GM21390 (cell line): ENCODE measurements around the gene DZIP1.
A peak's percentile ranks its signal among the peaks of the same experiment; 100 is the strongest.
"Not testable (repeated sequence)": the region's sequence is repeated elsewhere in the genome, so short reads cannot be mapped to it uniquely, and the experiment has no call there.

Source experiments
- ATAC-seq: cut with Tn5 transposase; IDR thresholded peaks from one replicate; pipeline ENCODE4 v1.9.1; 2021; ENCODE audit not compliant: unreplicated experiment

Gene DZIP1, protein sequence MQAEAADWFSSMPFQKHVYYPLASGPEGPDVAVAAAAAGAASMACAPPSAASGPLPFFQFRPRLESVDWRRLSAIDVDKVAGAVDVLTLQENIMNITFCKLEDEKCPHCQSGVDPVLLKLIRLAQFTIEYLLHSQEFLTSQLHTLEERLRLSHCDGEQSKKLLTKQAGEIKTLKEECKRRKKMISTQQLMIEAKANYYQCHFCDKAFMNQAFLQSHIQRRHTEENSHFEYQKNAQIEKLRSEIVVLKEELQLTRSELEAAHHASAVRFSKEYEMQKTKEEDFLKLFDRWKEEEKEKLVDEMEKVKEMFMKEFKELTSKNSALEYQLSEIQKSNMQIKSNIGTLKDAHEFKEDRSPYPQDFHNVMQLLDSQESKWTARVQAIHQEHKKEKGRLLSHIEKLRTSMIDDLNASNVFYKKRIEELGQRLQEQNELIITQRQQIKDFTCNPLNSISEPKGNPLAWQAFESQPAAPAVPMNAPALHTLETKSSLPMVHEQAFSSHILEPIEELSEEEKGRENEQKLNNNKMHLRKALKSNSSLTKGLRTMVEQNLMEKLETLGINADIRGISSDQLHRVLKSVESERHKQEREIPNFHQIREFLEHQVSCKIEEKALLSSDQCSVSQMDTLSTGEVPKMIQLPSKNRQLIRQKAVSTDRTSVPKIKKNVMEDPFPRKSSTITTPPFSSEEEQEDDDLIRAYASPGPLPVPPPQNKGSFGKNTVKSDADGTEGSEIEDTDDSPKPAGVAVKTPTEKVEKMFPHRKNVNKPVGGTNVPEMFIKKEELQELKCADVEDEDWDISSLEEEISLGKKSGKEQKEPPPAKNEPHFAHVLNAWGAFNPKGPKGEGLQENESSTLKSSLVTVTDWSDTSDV

DNA sequence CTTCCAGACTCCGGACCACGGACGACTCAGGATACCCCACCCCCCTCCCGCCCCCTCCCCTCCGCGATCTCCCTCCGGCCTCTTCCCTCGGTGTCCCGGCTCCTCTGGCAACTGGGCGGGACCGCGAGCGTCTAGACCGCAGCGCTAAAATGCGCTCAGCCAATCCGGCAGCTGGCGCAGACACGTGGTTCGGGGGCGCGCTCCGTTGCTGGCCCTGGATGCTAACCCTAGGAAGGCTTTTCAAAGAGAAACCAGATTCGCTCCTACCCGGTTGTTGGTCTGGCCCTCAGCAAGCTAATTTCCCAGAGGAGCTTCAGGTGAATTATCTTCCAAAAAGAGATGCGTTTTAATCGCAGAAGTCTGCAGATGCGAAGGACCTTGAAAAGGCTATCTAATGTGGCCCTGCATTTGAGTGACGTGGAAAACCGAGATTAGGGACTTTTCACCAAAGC is at the start of gene DZIP1:
Gene DZIP1, minus strand, starts transcription at position 106 of the 452 bp plus-strand sequence. CDS start 2,677 bp downstream, outside the sequence.
- ATAC-seq, result peak; percentile 73

DNA sequence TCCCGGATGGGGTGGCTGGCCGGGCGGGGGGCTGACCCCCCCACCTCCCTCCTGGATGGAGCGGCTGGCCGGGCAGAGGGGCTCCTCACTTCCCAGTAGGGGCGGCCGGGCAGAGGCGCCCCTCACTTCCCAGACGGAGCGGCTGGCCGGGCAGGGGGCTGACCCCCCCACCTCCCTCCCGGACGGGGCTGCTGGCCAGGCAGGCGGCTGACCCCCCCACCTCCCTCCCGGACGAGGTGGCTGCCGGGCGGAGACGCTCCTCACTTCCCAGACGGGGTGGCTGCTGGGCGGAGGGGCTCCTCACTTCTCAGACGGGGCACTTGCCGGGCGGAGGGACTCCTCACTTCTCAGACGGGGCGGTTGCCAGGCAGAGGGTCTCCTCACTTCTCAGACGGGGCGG is 46.5 kb upstream of the DZIP1 start:
- ATAC-seq, result not testable (repeated sequence)

GRCh38 chr13:95689582-95689926 is 45.0 kb upstream of the DZIP1 start:
- no peak for ATAC-seq

DNA sequence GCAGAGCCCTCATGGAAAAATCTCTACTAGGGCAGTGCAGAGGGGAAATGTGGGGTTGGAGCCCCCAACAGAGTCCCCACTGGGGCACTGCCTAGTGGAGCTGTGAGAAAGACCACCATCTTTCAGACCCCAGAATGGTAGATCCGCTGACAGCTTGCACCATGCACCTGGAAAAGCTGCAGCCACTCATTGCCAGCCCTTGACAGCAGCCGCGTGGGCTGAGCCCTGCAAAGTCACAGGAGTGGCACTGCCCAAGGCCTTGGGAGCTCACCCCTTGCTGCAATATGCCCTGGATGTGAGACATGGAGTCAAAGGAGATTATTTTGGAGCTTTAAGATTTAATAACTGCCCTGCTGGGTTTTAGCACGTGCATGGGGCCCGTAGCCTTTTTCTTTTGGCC is 40.5 kb upstream of the DZIP1 start:
- ATAC-seq, result not testable (repeated sequence)

DNA sequence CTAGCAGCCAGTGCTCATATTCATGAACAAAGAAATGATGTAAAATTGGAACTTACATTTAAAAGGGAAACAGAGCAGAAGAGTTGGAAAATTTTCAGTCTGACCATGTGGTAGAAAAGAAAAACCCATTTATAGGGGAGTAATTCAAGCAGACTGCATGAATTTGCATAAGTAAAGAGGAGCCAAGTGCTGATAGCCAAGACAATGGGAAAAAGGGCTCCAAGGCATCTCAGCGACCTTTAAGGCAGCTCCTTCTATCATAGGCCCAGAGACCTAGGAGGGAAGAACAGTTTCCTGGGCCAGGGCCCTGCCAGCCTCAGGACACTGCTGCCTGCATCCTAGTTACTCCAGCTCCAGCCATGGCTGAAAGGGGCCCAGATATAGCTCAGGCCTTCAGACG is 39.9 kb upstream of the DZIP1 start:
- ATAC-seq, result no peak

DNA sequence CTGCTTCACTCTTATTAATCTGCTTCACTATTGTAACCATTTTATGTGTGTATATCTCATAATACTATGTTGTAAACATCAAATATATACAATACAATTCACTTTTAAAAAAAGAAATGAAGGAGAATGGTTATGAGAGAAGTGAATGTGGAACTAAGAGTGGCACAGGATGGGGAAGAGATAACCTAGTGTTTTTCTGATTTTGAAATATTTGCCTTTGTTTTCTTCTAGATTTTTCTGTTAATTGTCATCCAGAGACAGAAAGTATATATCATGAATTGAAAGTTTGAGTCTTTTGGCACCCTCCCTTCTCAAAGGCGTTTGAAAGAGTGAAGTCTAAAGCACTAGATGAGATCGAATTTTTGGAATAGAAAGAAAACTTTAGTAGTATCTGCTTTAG is 35.2 kb upstream of the DZIP1 start:
- no peak for ATAC-seq

GRCh38 chr13:95678967-95679366 is 34.5 kb upstream of the DZIP1 start:
- ATAC-seq, result no peak

- ATAC-seq, result peak; percentile 14
Measured at GRCh38 chr13:95677564-95678266, 33.2 kb upstream of the DZIP1 start.

- peak; percentile 93 for ATAC-seq
Measured at GRCh38 chr13:95676762-95677563, 32.5 kb upstream of the DZIP1 start, which contains the start of gene DNAJC3. Gene DNAJC3 (plus strand): TSS chr13:95677139. CDS start chr13:95677256, 117 bp downstream.

DNA sequence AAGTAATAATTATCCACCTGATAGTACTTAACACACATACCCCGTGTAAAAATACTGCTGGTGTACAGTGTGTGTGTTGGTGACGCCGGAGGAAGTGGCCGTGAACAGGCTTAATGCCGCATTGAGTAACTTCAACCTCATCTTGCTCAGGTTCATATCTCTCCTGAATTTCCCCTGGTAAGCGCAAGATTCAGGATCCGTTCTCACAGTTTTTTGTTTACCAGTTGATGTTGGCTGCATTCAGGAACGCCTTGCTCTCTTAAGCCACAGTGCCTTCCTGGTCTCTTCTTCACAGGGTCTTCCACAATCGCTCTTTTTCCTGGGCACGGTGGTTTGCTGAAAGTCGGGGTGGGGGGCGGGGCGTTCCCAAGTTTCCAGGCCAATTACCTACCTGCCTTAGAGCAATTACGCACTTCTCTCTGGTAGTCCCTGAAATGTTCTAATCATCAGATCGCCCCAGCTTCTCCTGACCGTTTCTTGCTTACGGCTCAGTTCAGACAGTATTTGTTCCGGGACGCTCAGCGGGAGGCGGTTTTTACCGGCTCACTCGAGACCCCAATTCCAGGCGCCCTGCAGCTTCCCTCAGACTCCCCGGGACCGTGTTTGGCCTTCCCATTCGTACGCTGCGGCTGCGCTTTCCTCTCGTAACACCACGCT is 31.7 kb upstream of the DZIP1 start:
- ATAC-seq, result peak; percentile 8

DNA sequence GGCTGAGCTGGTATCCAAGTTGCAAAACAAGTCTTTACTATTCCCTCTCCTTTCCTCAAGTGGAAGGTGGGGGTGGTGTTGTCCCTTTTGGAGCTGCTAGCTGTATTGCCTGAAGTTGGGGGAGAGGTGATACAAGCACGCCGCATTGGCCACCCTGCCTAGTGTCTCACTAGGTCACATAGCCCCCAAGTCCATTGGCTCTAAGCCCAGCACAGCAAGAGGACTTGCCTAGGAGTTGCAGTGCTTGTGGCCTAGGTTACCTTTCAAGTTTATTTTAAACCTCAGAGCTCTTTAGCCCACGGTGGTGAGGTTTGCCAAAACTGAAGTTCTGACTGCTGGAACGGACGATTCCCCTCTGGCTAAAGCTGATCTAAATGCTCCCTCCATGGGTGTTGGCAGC is 27.1 kb upstream of the DZIP1 start:
- ATAC-seq, result no peak

DNA sequence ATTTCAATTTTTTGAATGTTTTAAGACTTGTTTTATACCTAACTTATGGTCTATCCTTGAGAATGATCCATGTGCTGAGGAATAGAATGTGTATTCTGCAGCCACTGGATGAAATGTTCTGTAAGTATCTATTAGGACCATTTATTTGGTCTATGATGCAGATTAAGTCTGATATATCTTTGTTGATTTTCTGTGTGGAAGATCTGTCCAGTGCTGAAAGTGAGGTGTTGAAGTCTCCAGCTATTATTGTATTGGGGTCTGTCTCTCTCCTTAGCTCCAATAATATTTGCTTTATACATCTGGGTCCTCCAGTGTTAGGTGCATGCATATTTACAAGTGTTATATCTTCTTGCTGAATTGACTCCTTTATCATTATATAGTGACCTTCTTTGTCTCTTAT is 22.7 kb upstream of the DZIP1 start:
- not testable (repeated sequence) for ATAC-seq

DNA sequence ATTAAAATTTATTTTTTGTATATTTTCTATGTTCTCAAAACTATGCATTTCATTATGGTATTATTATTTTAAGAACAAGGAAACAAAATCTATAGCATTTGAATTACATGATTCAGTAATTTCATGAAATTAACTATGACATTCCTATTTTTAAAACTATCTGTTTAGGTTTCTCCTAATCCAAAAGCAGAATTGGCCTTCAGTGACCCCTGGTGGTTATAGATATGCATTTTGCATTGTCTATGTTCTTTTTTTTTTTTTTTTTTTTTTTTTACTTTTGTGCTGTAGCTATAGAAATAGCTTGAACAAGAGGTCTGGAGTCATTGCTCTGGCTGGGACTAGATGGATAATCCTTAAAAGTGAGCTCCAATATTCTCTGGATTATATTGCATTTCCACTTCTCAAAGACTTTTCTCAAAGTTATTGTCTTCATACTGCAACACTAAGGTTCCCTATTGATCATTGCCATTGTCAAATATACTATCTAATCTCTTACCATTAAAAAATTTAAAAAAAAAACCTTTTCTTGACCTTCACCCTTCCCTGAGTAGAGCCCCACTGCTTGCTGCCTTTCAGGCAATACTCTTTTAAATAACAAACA is 16.6 kb upstream of the DZIP1 start:
- ATAC-seq, result peak; percentile 58

DNA sequence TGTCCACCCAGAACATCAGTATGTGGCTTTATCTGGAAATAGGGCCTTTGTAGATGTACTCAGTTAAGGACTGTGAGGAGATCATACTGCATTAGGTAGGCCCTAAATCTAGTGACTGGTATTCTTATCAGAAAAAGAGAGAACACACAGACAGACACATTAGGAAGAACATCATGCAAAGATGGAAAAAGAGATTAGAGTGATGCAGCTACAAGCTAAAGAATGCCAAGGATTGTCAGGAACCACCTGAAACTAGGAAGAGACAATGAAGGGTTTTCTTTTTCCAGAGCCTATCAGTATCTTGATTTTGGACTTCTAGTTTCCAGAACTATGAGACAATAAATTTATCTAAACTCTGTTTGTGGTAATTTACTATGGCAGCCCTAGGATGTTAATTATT is 15.0 kb upstream of the DZIP1 start:
- no peak for ATAC-seq

- ATAC-seq, result no peak
Measured at GRCh38 chr13:95656386-95657015, 12.0 kb upstream of the DZIP1 start.

GRCh38 chr13:95652821-95653220 is 8.3 kb upstream of the DZIP1 start:
- ATAC-seq, result no peak

GRCh38 chr13:95652244-95652764 is 7.8 kb upstream of the DZIP1 start:
- ATAC-seq, result no peak

DNA sequence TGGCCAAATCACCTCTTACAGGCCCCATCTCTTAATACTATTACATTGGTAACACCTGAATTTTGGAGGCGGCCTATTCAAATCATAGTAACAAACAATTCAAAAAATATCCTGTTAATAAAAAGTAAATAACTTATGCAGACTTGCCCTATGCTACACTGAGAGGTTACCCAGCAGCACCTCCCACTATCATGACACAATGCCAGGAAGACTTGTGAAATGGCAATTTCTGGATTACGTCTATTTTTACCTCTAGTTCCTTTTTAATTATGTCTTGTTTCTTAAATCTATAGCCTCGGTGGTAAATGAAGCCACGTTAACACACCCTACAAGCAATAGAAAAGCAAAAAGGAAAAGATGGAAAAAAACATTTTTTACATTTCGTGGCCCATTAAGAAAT is 6.2 kb upstream of the DZIP1 start:
- no peak for ATAC-seq

DNA sequence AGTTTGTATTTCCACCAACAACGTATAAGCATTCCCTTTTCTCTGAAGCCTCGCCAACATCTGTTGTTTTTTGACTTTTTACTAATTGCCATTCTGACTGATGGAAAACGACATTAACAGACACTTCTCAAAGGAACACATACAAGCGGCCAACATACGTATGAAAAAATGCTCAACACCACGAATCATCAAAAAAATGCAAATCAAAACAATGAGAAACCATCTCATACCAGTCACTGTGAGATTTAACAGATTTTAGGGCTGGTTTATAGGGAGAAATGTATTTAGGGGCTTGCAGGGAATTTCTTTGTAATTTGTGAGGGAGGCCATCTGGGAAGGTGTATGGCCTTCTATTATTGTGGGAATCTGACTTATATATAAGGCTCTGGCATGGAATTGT is 2.8 kb upstream of the DZIP1 start:
- no peak for ATAC-seq
